CD4-positive, CD25-positive, alpha-beta regulatory T cell (primary cell): ENCODE measurements around the gene TMEM243. TPM values are rescaled to one million over a fixed set of nuclear protein-coding genes. Genes with fewer than 3 reads are reported as not detected.

Experiments used
- ATAC-seq, 2 donors: fragments of 150-1000 bp; cut with Tn5 transposase; one replicate each; pipeline ENCODE4 v1.10.0; 2021; ENCODE audit warnings: low read depth in 2 of 2, moderate number of reproducible peaks in 2 of 2, moderate library complexity in 1 of 2
- DNase-seq, 3 donors: peaks; one replicate each; pipeline versions ENCODE4 v3.0.0 to v3.0.0-alpha.2; 2012 to 2022; ENCODE audit warnings: mixed read lengths in 1 of 3
- H3K27ac ChIP-seq: one replicate; pipeline ENCODE4 v1.7.0; 2013; ENCODE audit warnings: mild to moderate bottlenecking, low read length; ENCODE audit not compliant: insufficient read depth, poor library complexity, severe bottlenecking
- H3K27me3 ChIP-seq: one replicate; pipeline ENCODE4 v1.7.0; 2013; ENCODE audit warnings: low read length; ENCODE audit not compliant: control insufficient read depth, insufficient read depth
- H3K36me3 ChIP-seq: one replicate; pipeline ENCODE4 v1.7.0; 2013; ENCODE audit warnings: mild to moderate bottlenecking, low read length, moderate library complexity; ENCODE audit not compliant: control insufficient read depth, insufficient read depth
- H3K4me1 ChIP-seq: 2 replicates; pipeline ENCODE4 v1.7.0; 2013; ENCODE audit warnings: mild to moderate bottlenecking, low read length; ENCODE audit not compliant: insufficient read depth, control insufficient read depth, poor library complexity, severe bottlenecking
- H3K4me3 ChIP-seq: one replicate; pipeline ENCODE4 v1.7.0; 2013; ENCODE audit warnings: low read depth, mild to moderate bottlenecking, low read length, moderate library complexity
- H3K9me3 ChIP-seq, 2 experiments: 1 replicate in 1 of 2; 2 replicates in 1 of 2; pipeline ENCODE4 v1.7.0; 2013; ENCODE audit warnings: low read length in 2 of 2, mild to moderate bottlenecking in 1 of 2, moderate library complexity in 1 of 2; ENCODE audit not compliant: control insufficient read depth in 2 of 2
- H3K27ac Mint-ChIP-seq, 3 donors: one replicate each; pipeline ENCODE4 v1.8.0; 2020 to 2022; ENCODE audit warnings: mild to moderate bottlenecking in 3 of 3, mixed read lengths in 3 of 3, moderate library complexity in 2 of 3
- H3K27me3 Mint-ChIP-seq: one replicate; pipeline ENCODE4 v1.8.0; 2022; ENCODE audit warnings: mild to moderate bottlenecking, mixed read lengths
- H3K36me3 Mint-ChIP-seq: one replicate; pipeline ENCODE4 v1.8.0; 2020; ENCODE audit warnings: mixed read lengths
- H3K4me1 Mint-ChIP-seq, 4 donors: one replicate each; pipeline ENCODE4 v1.8.0; 2020 to 2022; ENCODE audit warnings: mixed read lengths in 4 of 4, mild to moderate bottlenecking in 1 of 4
- H3K4me3 Mint-ChIP-seq, 4 donors: one replicate each; pipeline ENCODE4 v1.8.0; 2020 to 2022; ENCODE audit warnings: mild to moderate bottlenecking in 4 of 4, mixed read lengths in 4 of 4, moderate library complexity in 3 of 4
- H3K9me3 Mint-ChIP-seq, 7 donors: one replicate each; pipeline ENCODE4 v1.8.0; 2020 to 2022; ENCODE audit warnings: mixed read lengths in 7 of 7, mild to moderate bottlenecking in 3 of 7, moderate library complexity in 2 of 7
- polyA plus RNA-seq, 4 donors: library from polyadenylated mRNA; unstranded; fragments of 300-500 nt; fragmentation: Illumina TruSeq; gene quantifications; one replicate each; pipeline ENCODE4 v1.2.3, GENCODE V29; 2021
- total RNA-seq: library from RNA; stranded (reverse); gene quantifications from one replicate; pipeline ENCODE4 v1.2.3, GENCODE V29; 2022

Gene TMEM243
- total and polyA plus RNA-seq, 5 donors from 2014 or later: 56.9 to 98.0 (median 78.7) TPM

DNA sequence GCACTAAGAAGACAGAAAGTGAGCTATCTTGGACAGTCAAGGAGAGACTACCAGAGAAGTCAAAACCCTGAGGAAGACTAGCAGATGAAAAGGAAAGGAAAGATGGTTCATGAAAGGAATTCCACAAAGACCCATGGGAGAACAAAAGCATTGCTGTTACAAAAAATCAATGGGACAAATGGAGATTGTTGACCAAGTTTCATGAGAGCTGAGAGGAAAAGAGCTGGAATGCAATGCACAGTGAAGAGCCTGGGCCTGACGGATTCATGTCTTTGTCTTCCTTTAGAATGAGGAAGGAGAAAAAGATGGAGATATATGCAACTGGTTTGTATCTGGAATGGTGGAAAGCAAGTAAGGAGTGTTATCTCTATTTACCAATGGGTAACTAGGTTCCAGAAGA lies 17.3 kb downstream of the TMEM243 start:
- peaks cover 0 to 25% (median 8%) of the 10 kb centered on the region in 7 donors for H3K9me3 Mint-ChIP-seq
- no peak for ATAC-seq
- H3K27me3 Mint-ChIP-seq: no peaks in the 10 kb centered on the region
- peaks cover 25 to 74% (median 58%) of the 10 kb centered on the region in 4 donors for H3K4me1 Mint-ChIP-seq
- Histone ChIP-seq H3K4me1 (peaks cover 6% of the 10 kb centered on the region), H3K4me3 (peak overlapping the region; percentile 20), H3K27ac (peak overlapping the region; percentile 19), H3K36me3 (peaks cover 69% of the 10 kb centered on the region), H3K27me3 (no peaks in the 10 kb centered on the region), H3K9me3 (peaks cover 10 to 35% of the 10 kb centered on the region in 2 experiments)
- peak overlapping the region in 3 of 4 donors; percentile 2 to 61 (median 41) for H3K4me3 Mint-ChIP-seq
- DNase-seq: no peak
- H3K36me3 Mint-ChIP-seq: peaks cover 58% of the 10 kb centered on the region
- H3K27ac Mint-ChIP-seq: peak overlapping the region in 2 of 3 donors; percentile 10 to 23

GRCh38 chr7:87199700-87200450 lies 19.7 kb downstream of the TMEM243 start:
- Mint-ChIP-seq H3K27me3 (no peaks in the 10 kb centered on the region), H3K4me3 (peak overlapping the region in 2 of 4 donors; percentile 4 to 39), H3K27ac (peak overlapping the region; percentile 61 to 75 (median 61)), H3K9me3 (peaks cover 0 to 11% (median 3%) of the 10 kb centered on the region in 7 donors), H3K4me1 (peaks cover 25 to 68% (median 59%) of the 10 kb centered on the region in 4 donors), H3K36me3 (peaks cover 55% of the 10 kb centered on the region)
- no peak overlapping the region for H3K27ac ChIP-seq
- H3K36me3 ChIP-seq: peaks cover 70% of the 10 kb centered on the region
- peaks cover 0 to 14% of the 10 kb centered on the region in 2 experiments for H3K9me3 ChIP-seq
- peak overlapping the region; percentile 14 for H3K4me3 ChIP-seq
- DNase-seq (no peak), ATAC-seq (no peak)
- H3K27me3 ChIP-seq: no peaks in the 10 kb centered on the region
- peaks cover 6% of the 10 kb centered on the region for H3K4me1 ChIP-seq

- ATAC-seq (no peak), DNase-seq (no peak)
- no peak overlapping the region for H3K27ac ChIP-seq
- Mint-ChIP-seq H3K4me3 (peak overlapping the region in 1 of 4 donors; percentile 2), H3K9me3 (peaks cover 0 to 7% (median 3%) of the 10 kb centered on the region in 7 donors), H3K27me3 (no peaks in the 10 kb centered on the region), H3K27ac (peak overlapping the region in 2 of 3 donors; percentile 43 to 61), H3K4me1 (peaks cover 25 to 68% (median 58%) of the 10 kb centered on the region in 4 donors), H3K36me3 (peaks cover 54% of the 10 kb centered on the region)
- peak overlapping the region; percentile 14 for H3K4me3 ChIP-seq
- peaks cover 73% of the 10 kb centered on the region for H3K36me3 ChIP-seq
- H3K27me3 ChIP-seq: no peaks in the 10 kb centered on the region
- peaks cover 6% of the 10 kb centered on the region for H3K4me1 ChIP-seq
- H3K9me3 ChIP-seq: peaks cover 0 to 8% of the 10 kb centered on the region in 2 experiments
Observed at GRCh38 chr7:87199241-87199640, 20.3 kb downstream of the TMEM243 start.

GRCh38 chr7:87193912-87194311 lies 25.6 kb downstream of the TMEM243 start:
- Mint-ChIP-seq H3K27ac (peak overlapping the region in 2 of 3 donors; percentile 7 to 57), H3K9me3 (no peaks in the 10 kb centered on the region), H3K27me3 (no peaks in the 10 kb centered on the region), H3K4me1 (peaks cover 17 to 44% (median 33%) of the 10 kb centered on the region in 4 donors), H3K36me3 (peaks cover 49% of the 10 kb centered on the region), H3K4me3 (no peak overlapping the region)
- Histone ChIP-seq H3K27me3 (no peaks in the 10 kb centered on the region), H3K36me3 (peaks cover 84% of the 10 kb centered on the region), H3K27ac (no peak overlapping the region), H3K9me3 (no peaks in the 10 kb centered on the region), H3K4me3 (no peak overlapping the region), H3K4me1 (no peaks in the 10 kb centered on the region)
- ATAC-seq: no peak
- no peak for DNase-seq

GRCh38 chr7:87192784-87193487 lies 26.6 kb downstream of the TMEM243 start:
- peak overlapping the region; percentile 9 for H3K27ac ChIP-seq

GRCh38 chr7:87190783-87191182 lies 28.7 kb downstream of the TMEM243 start:
- no peaks in the 10 kb centered on the region for H3K4me1 ChIP-seq

More at GRCh38 chr7:87192784-87193487, 26.6 kb downstream of the TMEM243 start:
- Histone ChIP-seq H3K9me3 (no peaks in the 10 kb centered on the region), H3K4me3 (no peak overlapping the region), H3K36me3 (peaks cover 89% of the 10 kb centered on the region), H3K4me1 (no peaks in the 10 kb centered on the region), H3K27me3 (no peaks in the 10 kb centered on the region)
- H3K27me3 Mint-ChIP-seq: no peaks in the 10 kb centered on the region
- peak overlapping the region in 1 of 4 donors; percentile 22 for H3K4me3 Mint-ChIP-seq
- H3K9me3 Mint-ChIP-seq: peaks cover 0 to 3% (median 0%) of the 10 kb centered on the region in 7 donors
- H3K4me1 Mint-ChIP-seq: peaks cover 13 to 43% (median 32%) of the 10 kb centered on the region in 4 donors
- peak overlapping the region; percentile 32 to 65 (median 42) for H3K27ac Mint-ChIP-seq
- DNase-seq (no peak), ATAC-seq (no peak)
- peaks cover 49% of the 10 kb centered on the region for H3K36me3 Mint-ChIP-seq

DNA sequence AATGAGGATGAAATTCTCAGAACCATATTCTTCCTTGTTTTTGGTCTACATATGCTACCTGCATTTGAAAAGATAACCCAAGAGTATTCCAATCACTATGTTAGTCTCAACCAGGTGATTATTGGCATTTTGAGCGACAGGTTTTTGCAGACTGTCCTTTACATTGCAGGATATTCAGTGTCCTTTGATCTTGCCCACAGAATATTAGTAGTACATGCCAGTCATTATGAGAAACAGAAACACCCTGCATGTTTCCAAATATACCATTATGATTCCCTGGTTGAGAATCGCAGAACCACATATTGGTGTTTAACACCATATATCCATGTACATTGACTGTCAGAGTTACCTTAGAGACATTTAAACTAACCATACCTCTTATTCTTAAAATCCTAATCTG lies 30.6 kb downstream of the TMEM243 start:
- Mint-ChIP-seq H3K27me3 (no peaks in the 10 kb centered on the region), H3K9me3 (peaks cover 0 to 3% (median 0%) of the 10 kb centered on the region in 7 donors), H3K27ac (peak overlapping the region in 1 of 3 donors; percentile 28), H3K4me3 (no peak overlapping the region), H3K36me3 (peaks cover 66% of the 10 kb centered on the region), H3K4me1 (peaks cover 18 to 45% (median 34%) of the 10 kb centered on the region in 4 donors)
- no peak for ATAC-seq
- H3K27ac ChIP-seq: no peak overlapping the region
- no peaks in the 10 kb centered on the region for H3K27me3 ChIP-seq
- H3K4me1 ChIP-seq: no peaks in the 10 kb centered on the region
- H3K36me3 ChIP-seq: peaks cover 88% of the 10 kb centered on the region
- DNase-seq: no peak
- no peaks in the 10 kb centered on the region for H3K9me3 ChIP-seq
- no peak overlapping the region for H3K4me3 ChIP-seq

More at GRCh38 chr7:87190783-87191182, 28.7 kb downstream of the TMEM243 start:
- no peaks in the 10 kb centered on the region for H3K27me3 Mint-ChIP-seq
- H3K4me3 ChIP-seq: no peak overlapping the region
- peak overlapping the region in 1 of 3 donors; percentile 65 for H3K27ac Mint-ChIP-seq
- H3K27me3 ChIP-seq: no peaks in the 10 kb centered on the region
- peaks cover 0 to 3% (median 0%) of the 10 kb centered on the region in 7 donors for H3K9me3 Mint-ChIP-seq
- peaks cover 89% of the 10 kb centered on the region for H3K36me3 ChIP-seq
- peaks cover 15 to 47% (median 32%) of the 10 kb centered on the region in 4 donors for H3K4me1 Mint-ChIP-seq
- no peak overlapping the region for H3K27ac ChIP-seq
- H3K9me3 ChIP-seq: no peaks in the 10 kb centered on the region
- ATAC-seq (no peak), DNase-seq (no peak)
- peaks cover 52% of the 10 kb centered on the region for H3K36me3 Mint-ChIP-seq
- no peak overlapping the region for H3K4me3 Mint-ChIP-seq
